ENCODE measurements around the gene TUBB4A.
A peak's percentile ranks its signal among the peaks of the same experiment; 100 is the strongest.
"Not testable (repeated sequence)": the region's sequence is repeated elsewhere in the genome, so short reads cannot be mapped to it uniquely, and the experiment has no call there.

The TUBB4A gene

DNA sequence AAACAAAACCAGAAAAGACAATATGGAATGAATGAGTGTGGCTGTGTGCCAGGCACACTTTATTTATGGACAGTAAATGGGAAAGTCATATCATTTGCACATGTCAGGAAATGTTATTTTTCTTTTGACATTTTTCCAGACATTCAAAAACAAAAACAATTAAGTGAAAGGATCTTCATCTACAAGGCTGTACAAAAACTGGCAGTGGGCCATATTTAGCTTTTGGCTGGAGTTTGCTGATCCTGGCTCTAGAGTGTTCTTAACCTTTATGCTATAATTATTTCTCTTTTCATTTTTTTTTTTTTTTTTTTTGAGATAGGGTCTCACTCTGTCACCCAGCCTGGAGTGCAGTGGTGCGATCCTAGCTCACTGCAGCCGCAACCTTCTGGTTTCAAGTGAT is 22.2 kb upstream of the TUBB4A start:
- no peak for DNase-seq (ENCODE audit: low read depth)

DNA sequence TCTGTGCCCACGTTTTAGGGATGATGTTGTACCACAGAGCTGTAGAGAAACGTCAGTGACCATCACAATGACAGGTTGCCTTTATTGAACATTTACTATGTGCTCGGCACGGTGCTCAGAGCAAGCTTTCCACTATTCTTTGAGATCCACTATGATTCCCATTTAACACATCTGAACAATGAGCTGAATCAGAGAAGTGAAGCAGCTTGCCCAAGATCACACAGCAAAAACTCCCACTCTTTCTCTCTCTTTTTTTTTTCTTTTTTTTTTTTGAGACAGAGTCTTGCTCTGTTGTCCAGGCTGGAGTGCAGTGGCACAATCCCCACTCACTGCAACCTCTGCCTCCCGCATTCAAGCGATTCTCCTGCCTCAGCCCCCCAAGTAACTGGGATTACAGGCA is 20.6 kb upstream of the TUBB4A start:
- no peak for DNase-seq (ENCODE audit: low read depth)

GRCh38 chr19:6521718-6522646 is 19.9 kb upstream of the TUBB4A start:
- peak; percentile 36 for DNase-seq (ENCODE audit: low read depth)

- DNase-seq (ENCODE audit: low read depth), result peak; percentile 87
Measured at GRCh38 chr19:6519289-6519688, 17.2 kb upstream of the TUBB4A start.

GRCh38 chr19:6518145-6518911 is 16.2 kb upstream of the TUBB4A start:
- no peak for DNase-seq (ENCODE audit: low read depth)

DNA sequence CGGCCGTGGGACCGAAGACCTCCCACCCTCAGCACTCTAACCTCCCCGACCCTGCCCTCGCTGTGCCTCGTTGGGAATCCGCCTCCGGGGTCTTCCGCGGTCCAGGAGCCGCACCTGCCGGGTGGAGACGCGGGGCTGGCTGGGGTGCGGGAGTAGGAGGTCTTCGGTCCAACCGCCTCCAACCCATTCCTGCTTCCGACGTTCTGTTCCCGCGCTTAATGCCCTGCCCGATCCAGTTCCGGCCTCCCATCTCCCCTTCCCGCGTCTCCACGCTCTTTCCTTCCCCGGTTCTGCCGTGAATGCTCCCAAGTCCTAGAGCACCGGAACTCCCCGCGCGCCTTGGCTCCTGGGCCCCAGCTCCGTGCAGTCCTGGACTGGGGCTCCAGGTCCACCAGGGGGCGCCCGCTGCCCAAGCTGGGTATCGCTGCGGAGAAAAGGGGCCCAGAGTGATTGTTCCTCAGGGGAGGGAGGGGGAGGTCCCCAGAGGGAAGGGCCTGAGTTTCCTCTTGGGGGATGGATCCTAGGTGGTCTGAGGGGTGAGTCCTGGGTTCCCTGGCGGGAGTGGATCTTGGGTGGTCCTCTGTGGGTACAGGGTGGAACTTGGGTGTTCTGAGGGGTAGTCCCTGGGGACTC is 14.7 kb upstream of the TUBB4A start:
- DNase-seq (ENCODE audit: low read depth), result peak; percentile 87

- DNase-seq (ENCODE audit: low read depth), result peak; percentile 94
Measured at GRCh38 chr19:6516018-6516658, 14.0 kb upstream of the TUBB4A start.

- no peak for DNase-seq (ENCODE audit: low read depth)
Measured at GRCh38 chr19:6514926-6515544, 12.9 kb upstream of the TUBB4A start.

DNA sequence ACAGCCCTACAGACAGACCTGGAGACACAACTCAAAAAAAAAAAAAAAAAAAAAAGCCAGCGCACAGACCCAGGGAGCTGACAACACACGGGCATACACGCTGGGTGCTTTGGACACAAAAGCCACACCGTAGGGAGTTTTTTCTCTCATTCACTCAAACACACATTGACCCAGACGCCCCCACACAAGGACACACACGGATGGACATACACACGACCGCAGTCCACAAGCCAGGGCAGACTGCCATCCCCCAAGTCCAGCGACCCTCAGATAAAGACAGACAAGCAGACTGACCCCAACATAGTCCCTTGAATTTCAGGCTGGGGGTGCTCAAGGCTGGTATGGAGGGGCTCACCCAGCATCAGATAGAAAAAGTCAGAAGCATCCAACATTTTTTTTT is 12.0 kb upstream of the TUBB4A start:
- no peak for DNase-seq (ENCODE audit: low read depth)

- DNase-seq (ENCODE audit: low read depth), result no peak
Measured at GRCh38 chr19:6510618-6511017, 8.5 kb upstream of the TUBB4A start.

- DNase-seq (ENCODE audit: low read depth), result no peak
Measured at GRCh38 chr19:6509118-6509971, 7.2 kb upstream of the TUBB4A start.

DNA sequence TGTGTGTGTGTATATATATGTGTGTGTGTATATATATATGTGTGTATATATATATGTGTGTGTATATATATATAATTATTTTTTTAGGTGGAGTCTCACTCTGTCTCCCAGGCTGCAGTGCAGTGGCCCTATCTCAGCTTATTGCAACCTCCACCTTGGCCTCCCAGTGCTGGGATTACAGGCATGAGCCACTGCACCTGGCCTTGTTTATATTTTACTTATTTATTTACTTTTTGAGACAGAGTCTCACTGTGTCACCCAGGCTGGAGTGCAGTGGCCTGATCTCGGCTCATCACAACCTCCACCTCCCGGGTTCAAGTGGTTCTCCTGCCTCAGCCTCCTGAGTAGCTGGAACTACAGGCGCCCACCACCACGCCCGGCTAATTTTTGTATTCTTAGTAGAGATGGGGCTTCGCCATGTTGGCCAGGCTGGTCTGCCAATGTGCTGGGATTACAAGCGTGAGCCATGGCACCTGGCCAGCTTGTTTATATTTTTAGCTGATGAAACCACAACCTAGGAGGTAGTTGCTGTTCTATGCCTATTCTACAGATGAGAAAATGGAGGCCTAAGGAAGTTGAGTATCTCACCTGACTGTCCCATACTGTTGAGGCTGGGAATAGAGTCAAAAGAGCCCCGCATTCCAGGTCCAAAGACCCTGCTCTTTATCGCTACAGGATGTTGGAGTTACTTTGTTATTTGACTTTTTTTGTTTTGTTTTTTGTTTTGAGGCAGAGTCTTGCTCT is 6.1 kb upstream of the TUBB4A start:
- not testable (repeated sequence) for DNase-seq (ENCODE audit: low read depth)

- no peak for DNase-seq (ENCODE audit: low read depth)
Measured at GRCh38 chr19:6503407-6504201, 1.5 kb upstream of the TUBB4A start.

GRCh38 chr19:6500837-6501739 is 1.0 kb downstream of the TUBB4A start:
- no peak for DNase-seq (ENCODE audit: low read depth)

GRCh38 chr19:6499052-6499790 is 2.9 kb downstream of the TUBB4A start:
- no peak for DNase-seq (ENCODE audit: low read depth)

DNA sequence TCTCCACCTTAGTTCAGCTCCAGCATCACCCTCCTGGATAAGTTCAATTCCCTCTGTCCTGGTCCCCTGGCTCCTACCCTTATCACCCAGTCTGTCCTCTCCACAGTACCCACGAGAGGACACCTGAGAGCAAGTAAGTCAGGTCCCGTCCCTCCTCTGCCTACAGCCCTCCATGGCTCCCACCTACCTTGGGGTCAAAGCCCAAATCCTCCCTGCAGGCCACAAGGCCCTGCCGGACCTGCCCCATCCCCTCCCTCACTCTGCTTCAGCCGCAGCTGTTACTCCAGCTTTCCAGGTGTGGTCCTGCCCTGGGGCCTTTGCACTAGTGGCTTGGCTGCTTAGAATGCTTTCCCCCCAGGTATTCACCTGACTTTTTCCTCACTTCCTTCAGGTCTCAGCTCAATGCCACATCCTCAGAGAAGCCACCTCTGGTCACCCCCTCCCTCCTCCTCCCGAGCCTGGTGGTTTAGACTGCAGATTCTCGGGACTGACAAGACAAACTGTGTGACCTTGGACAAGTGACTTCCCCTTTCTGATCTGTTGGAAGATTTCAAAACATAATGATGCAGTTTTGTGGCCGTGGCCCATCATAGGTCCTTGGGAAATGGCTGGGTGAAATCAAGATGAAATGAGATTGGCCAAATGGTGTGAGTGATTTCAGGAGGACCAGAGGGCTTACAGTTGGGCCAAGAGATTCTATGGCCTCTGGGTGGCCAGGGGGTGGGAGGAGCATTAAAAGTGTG is 3.6 kb downstream of the TUBB4A start:
- DNase-seq (ENCODE audit: low read depth), result no peak

DNA sequence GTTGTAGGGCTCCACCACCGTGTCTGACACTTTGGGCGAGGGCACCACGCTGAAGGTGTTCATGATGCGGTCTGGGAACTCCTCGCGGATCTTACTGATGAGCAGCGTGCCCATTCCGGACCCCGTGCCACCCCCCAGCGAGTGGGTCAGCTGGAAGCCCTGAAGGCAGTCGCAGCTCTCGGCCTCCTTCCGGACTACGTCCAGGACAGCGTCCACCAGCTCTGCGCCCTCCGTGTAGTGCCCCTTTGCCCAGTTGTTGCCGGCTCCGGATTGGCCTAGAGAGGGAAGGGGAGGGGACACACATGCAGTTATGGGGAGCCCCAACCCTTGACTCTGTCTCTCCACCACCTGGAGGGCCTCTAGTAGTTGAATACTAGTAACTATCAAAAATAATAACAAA is 6.2 kb downstream of the TUBB4A start:
- DNase-seq (ENCODE audit: low read depth), result no peak
